ENCODE data around the gene RHEX.
"Not testable (repeated sequence)": the region's sequence is repeated elsewhere in the genome, so short reads cannot be mapped to it uniquely, and the experiment has no call there.

Gene RHEX

GRCh38 chr1:206029484-206029883, 23.5 kb upstream of the RHEX start:
- no peak for DNase-seq (ENCODE audit: extremely low read depth in 1 of 2, low read depth in 1 of 2)

GRCh38 chr1:206030191-206030590, 22.8 kb upstream of the RHEX start:
- DNase-seq (ENCODE audit: extremely low read depth in 1 of 2, low read depth in 1 of 2), result no peak

GRCh38 chr1:206030714-206031113, 22.3 kb upstream of the RHEX start:
- DNase-seq (ENCODE audit: extremely low read depth in 1 of 2, low read depth in 1 of 2), result peak; percentile 12 to 35

GRCh38 chr1:206032380-206033140, 20.4 kb upstream of the RHEX start:
- DNase-seq (ENCODE audit: extremely low read depth in 1 of 2, low read depth in 1 of 2), result no peak

GRCh38 chr1:206035027-206035426, 17.9 kb upstream of the RHEX start:
- no peak for DNase-seq (ENCODE audit: extremely low read depth in 1 of 2, low read depth in 1 of 2)

GRCh38 chr1:206036663-206037455, 16.1 kb upstream of the RHEX start:
- no peak for DNase-seq (ENCODE audit: extremely low read depth in 1 of 2, low read depth in 1 of 2)

- DNase-seq (ENCODE audit: extremely low read depth in 1 of 2, low read depth in 1 of 2), result no peak
Measured at GRCh38 chr1:206037581-206037980, 15.4 kb upstream of the RHEX start.

- DNase-seq (ENCODE audit: extremely low read depth in 1 of 2, low read depth in 1 of 2), result no peak
Measured at GRCh38 chr1:206039046-206039973, 13.7 kb upstream of the RHEX start.

- no peak for DNase-seq (ENCODE audit: extremely low read depth in 1 of 2, low read depth in 1 of 2)
Measured at GRCh38 chr1:206040328-206040727, 12.6 kb upstream of the RHEX start.

- no peak for DNase-seq (ENCODE audit: extremely low read depth in 1 of 2, low read depth in 1 of 2)
Measured at GRCh38 chr1:206041640-206042039, 11.3 kb upstream of the RHEX start.

GRCh38 chr1:206047271-206047670, 5.7 kb upstream of the RHEX start:
- no peak for DNase-seq (ENCODE audit: extremely low read depth in 1 of 2, low read depth in 1 of 2)

GRCh38 chr1:206048582-206048981, 4.4 kb upstream of the RHEX start:
- DNase-seq (ENCODE audit: extremely low read depth in 1 of 2, low read depth in 1 of 2), result no peak

- no peak for DNase-seq (ENCODE audit: extremely low read depth in 1 of 2, low read depth in 1 of 2)
Measured at GRCh38 chr1:206049293-206049692, 3.7 kb upstream of the RHEX start.

GRCh38 chr1:206049919-206050600, 2.9 kb upstream of the RHEX start:
- no peak for DNase-seq (ENCODE audit: extremely low read depth in 1 of 2, low read depth in 1 of 2)

- peak in 1 of 2 donors; percentile 5 for DNase-seq (ENCODE audit: extremely low read depth in 1 of 2, low read depth in 1 of 2)
Measured at GRCh38 chr1:206050655-206051235, 2.2 kb upstream of the RHEX start.

GRCh38 chr1:206052231-206052865, 625 bp upstream of the RHEX start:
- not testable (repeated sequence) for DNase-seq (ENCODE audit: extremely low read depth in 1 of 2, low read depth in 1 of 2)

- DNase-seq (ENCODE audit: extremely low read depth in 1 of 2, low read depth in 1 of 2), result not testable (repeated sequence)
Measured at GRCh38 chr1:206053616-206054015, 643 bp downstream of the RHEX start.

- DNase-seq (ENCODE audit: extremely low read depth in 1 of 2, low read depth in 1 of 2), result not testable (repeated sequence)
Measured at GRCh38 chr1:206055069-206055625, 2.2 kb downstream of the RHEX start.

- DNase-seq (ENCODE audit: extremely low read depth in 1 of 2, low read depth in 1 of 2), result not testable (repeated sequence)
Measured at GRCh38 chr1:206055639-206056323, 2.8 kb downstream of the RHEX start.

Data from activated CD8-positive, alpha-beta memory T cell treated with anti-CD3 and anti-CD28 coated beads for 1 hour (primary cell).